Fibroblast of lung (primary cell): ENCODE data around the gene KLHDC7B.

ENCODE experiments used
- EZH2 ChIP-seq: IDR thresholded peaks from 2 replicates; pipeline ENCODE4 v1.5.1; 2012; ENCODE audit warnings: low read length, control low read depth, mild to moderate bottlenecking; ENCODE audit errors: missing control alignments
- TF ChIP-seq, protein P1 (sequence below), 2 donors: IDR thresholded peaks in 1 of 2; conservative IDR thresholded peaks in 1 of 2; 1 replicate in 1 of 2; 2 replicates in 1 of 2; pipeline ENCODE4 v1.5.1; 2011 to 2012; ENCODE audit warnings: low read length in 2 of 2, control low read depth in 1 of 2, inconsistent platforms in 1 of 2, low read depth in 1 of 2, mild to moderate bottlenecking in 1 of 2

DNA sequence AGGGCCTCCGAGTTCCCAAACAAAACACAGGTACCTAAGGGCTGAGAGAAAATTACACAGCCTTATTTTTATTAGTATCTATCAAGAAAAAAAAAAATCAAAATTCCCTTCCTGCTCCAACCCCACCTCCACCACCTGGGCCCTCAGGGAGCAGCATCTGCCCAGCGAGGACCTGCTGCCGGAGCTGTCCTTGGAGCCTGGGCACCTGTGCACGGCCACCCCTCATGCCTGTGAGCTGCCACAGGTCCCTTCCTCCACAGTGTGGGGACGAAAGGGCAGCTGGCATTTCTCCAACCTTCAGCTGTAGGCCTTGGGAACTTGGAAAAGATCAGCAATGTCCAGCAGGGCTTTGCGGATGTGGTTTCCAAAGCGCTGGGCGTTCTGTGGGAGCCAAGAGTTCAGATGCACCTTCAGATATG is 23.4 kb downstream of the KLHDC7B start:
- TF ChIP-seq, protein P1, sequence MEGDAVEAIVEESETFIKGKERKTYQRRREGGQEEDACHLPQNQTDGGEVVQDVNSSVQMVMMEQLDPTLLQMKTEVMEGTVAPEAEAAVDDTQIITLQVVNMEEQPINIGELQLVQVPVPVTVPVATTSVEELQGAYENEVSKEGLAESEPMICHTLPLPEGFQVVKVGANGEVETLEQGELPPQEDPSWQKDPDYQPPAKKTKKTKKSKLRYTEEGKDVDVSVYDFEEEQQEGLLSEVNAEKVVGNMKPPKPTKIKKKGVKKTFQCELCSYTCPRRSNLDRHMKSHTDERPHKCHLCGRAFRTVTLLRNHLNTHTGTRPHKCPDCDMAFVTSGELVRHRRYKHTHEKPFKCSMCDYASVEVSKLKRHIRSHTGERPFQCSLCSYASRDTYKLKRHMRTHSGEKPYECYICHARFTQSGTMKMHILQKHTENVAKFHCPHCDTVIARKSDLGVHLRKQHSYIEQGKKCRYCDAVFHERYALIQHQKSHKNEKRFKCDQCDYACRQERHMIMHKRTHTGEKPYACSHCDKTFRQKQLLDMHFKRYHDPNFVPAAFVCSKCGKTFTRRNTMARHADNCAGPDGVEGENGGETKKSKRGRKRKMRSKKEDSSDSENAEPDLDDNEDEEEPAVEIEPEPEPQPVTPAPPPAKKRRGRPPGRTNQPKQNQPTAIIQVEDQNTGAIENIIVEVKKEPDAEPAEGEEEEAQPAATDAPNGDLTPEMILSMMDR (conservative IDR thresholded peaks at IDR 0.05 in 1 of 2, IDR thresholded peaks at IDR 0.05 in 1 of 2; ENCODE audit: low read depth in 1 of 2, low read length in 2 of 2): no peak
- TF ChIP-seq EZH2: no peak
